VCaP (cell line): Measurements from ENCODE around the gene SLC25A22.

Experiments
- H3K27ac ChIP-seq: fragments of 450-650 bp; 2 replicates; pipeline ENCODE4 v1.5.1; 2017
- CTCF ChIP-seq: fragments of 450-650 bp; conservative IDR thresholded peaks from 2 replicates; pipeline ENCODE4 v1.5.1; 2017; ENCODE audit warnings: mild to moderate bottlenecking, moderate library complexity

SLC25A22 gene

GRCh38 chr11:773425-773824 lies 24.7 kb downstream of the SLC25A22 start:
- TF ChIP-seq CTCF: no peak
- H3K27ac ChIP-seq: peak overlapping the region; percentile 2; the same call in 1 of the 2 replicates

GRCh38 chr11:772429-773390 lies 25.4 kb downstream of the SLC25A22 start:
- no peak for TF ChIP-seq CTCF
- no peak overlapping the region for H3K27ac ChIP-seq

GRCh38 chr11:771617-772204 lies 26.4 kb downstream of the SLC25A22 start:
- H3K27ac ChIP-seq: no peak overlapping the region

GRCh38 chr11:770642-771616 lies 27.2 kb downstream of the SLC25A22 start:
- no peak overlapping the region for H3K27ac ChIP-seq
- no peak for TF ChIP-seq CTCF

More at GRCh38 chr11:771617-772204, 26.4 kb downstream of the SLC25A22 start:
- TF ChIP-seq CTCF: no peak

- TF ChIP-seq CTCF: no peak
- no peak overlapping the region for H3K27ac ChIP-seq
Measured at GRCh38 chr11:769887-770641, 28.0 kb downstream of the SLC25A22 start.

- no peak overlapping the region for H3K27ac ChIP-seq
- no peak for TF ChIP-seq CTCF
Measured at GRCh38 chr11:767238-767637, 30.8 kb downstream of the SLC25A22 start.
